ENCODE data around the gene MYPOP. TPM values are rescaled to one million over a fixed set of nuclear protein-coding genes. Genes with fewer than 3 reads are reported as not detected.
A peak's percentile ranks its signal among the peaks of the same experiment; 100 is the strongest.

Gene MYPOP
- total RNA-seq, 1 experiment from 2014 or later, result 9.0 TPM

GRCh38 chr19:45883586-45883880 is 18.9 kb downstream of the MYPOP start:
- Histone ChIP-seq H3K14ac (ENCODE audit: insufficient read depth, low read length) (no peak overlapping the region), H3K4ac (ENCODE audit: low read depth, low read length) (no peak overlapping the region), H3K9ac (ENCODE audit: extremely low read depth, insufficient read length, low read length) (no peak overlapping the region), H3K4me2 (ENCODE audit: insufficient read depth, insufficient read length, low read length) (no peak overlapping the region), H2BK20ac (ENCODE audit: low read depth, low read length, poor library complexity, severe bottlenecking) (no peak overlapping the region), H3K4me1 (ENCODE audit: insufficient read depth, low read length) (peaks cover 2% of the 10 kb centered on the region; the same call in 1 of the 2 replicates), H2BK15ac (ENCODE audit: low read depth, low read length) (no peak overlapping the region), H3K27me3 (ENCODE audit: insufficient read depth, low read length) (no peaks in the 10 kb centered on the region), H3K56ac (ENCODE audit: insufficient read length, low read depth, low read length) (no peak overlapping the region), H2AK5ac (ENCODE audit: insufficient read length, low read length) (no peak overlapping the region), H4K91ac (ENCODE audit: insufficient read length, low read depth, low read length) (no peak overlapping the region), H3K18ac (ENCODE audit: insufficient read length, low read depth, low read length) (no peak overlapping the region), H3K9me3 (ENCODE audit: control insufficient read depth, low read depth, low read length) (no peaks in the 10 kb centered on the region), H4K8ac (replicated peaks; ENCODE audit: insufficient read length, low read depth, low read length) (no peak overlapping the region), H3T11ph (ENCODE audit: low read length) (no peak overlapping the region), H2AFZ (ENCODE audit: low read length) (no peak overlapping the region), H2BK5ac (ENCODE audit: insufficient read length, low read length) (no peak overlapping the region), H3K27ac (ENCODE audit: insufficient read length, low read depth, low read length) (no peak overlapping the region), H2BK120ac (ENCODE audit: low read depth, low read length, poor library complexity, severe bottlenecking) (no peak overlapping the region), H4K5ac (ENCODE audit: insufficient read length, low read depth, low read length) (no peak overlapping the region), H4K20me1 (ENCODE audit: control insufficient read depth, insufficient read depth, insufficient read length) (no peaks in the 10 kb centered on the region), H2BK12ac (ENCODE audit: insufficient read length, low read depth, low read length) (no peak overlapping the region), H3K79me2 (ENCODE audit: insufficient read depth, low read length) (no peaks in the 10 kb centered on the region), H3K23ac (ENCODE audit: insufficient read length, low read depth, low read length) (no peak overlapping the region), H3K79me1 (ENCODE audit: insufficient read depth, low read depth, low read length, poor library complexity, severe bottlenecking) (no peaks in the 10 kb centered on the region), H3K23me2 (ENCODE audit: insufficient read length, low read depth, low read length, poor library complexity, severe bottlenecking) (peaks cover 19% of the 10 kb centered on the region)
- Mint-ChIP-seq H3K27me3 (ENCODE audit: low read depth) (peaks cover 4% of the 10 kb centered on the region; the same call in 1 of the 2 replicates), H3K27ac (peak overlapping the region in 1 of 3 experiments; percentile 97; a peak in 1 of 7 replicates), H3K4me1 (peaks cover 29 to 43% of the 10 kb centered on the region in 2 experiments), H3K36me3 (ENCODE audit: insufficient read depth in 1 of 3, low read depth in 3 of 3) (peaks cover 2 to 5% (median 4%) of the 10 kb centered on the region in 3 experiments; a peak in 3 of 7 replicates), H3K9me3 (no peaks in the 10 kb centered on the region), H3K4me3 (peak overlapping the region; percentile 70 to 79)
- TF ChIP-seq CTCF (conservative IDR thresholded peaks at IDR 0.05), result peak; percentile 41; the same call in 2 of the 3 replicates
- no peak for DNase-seq
- no CpG with 5 or more reads among the region's 5 CpGs for WGBS (ENCODE audit: extremely low coverage, insufficient read length, low lambda C conversion rate)
